GM18909 (cell line): ENCODE results near the gene SRRM3.
A peak's percentile ranks its signal among the peaks of the same experiment; 100 is the strongest.
"Not testable (repeated sequence)": the region's sequence is repeated elsewhere in the genome, so short reads cannot be mapped to it uniquely, and the experiment has no call there.

ENCODE experiments used
- ATAC-seq: cut with Tn5 transposase; IDR thresholded peaks from one replicate; pipeline ENCODE4 v1.9.1; 2021; ENCODE audit warnings: mild to moderate bottlenecking; ENCODE audit not compliant: unreplicated experiment, poor library complexity

SRRM3 gene

GRCh38 chr7:76282344-76283253 lies 80.9 kb downstream of the SRRM3 start:
- ATAC-seq, result no peak

DNA sequence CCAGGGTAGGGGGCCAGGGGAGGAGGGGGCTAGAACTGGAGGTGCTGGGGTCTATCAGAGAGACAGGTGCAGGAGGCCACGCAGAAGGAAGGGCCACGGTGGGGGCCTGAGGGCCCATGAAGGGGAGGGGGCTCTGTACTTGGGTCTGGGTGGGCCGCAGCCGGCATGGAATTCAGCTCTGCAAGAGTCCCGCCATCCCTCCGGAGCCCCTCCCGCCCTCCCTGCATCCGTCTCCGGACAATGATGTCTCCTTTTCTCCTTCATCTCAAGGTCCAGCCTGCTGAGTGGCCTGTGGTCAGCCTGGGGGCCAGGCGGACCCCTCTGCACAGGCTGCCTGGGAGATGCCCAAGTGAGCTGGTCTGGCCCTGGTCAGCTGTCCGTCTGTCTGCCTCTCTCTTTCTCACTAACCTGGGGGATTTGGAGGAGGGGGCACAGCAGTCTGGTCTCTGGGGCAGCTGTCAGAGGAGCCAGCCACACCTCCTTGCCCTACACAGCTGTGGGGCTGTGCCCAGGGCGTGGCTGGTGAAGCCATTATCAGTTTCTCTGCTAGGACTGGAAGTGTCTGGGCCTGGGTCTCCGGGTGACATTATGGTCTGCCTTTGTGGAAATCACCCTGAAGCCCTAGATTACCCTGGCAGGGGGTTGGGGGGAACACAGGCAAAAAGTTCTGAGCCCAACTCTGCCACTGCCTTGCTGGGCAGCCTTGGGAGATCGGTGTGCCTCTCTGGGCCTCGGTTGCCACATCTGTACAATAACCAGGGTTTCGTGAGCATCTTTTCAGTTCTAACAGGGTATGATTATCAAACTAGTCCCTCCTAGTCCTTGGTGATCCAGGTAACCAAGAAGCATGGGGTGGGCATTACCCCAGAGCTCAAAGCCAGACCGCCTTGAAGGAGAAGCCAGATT lies 81.8 kb downstream of the SRRM3 start:
- ATAC-seq, result no peak

DNA sequence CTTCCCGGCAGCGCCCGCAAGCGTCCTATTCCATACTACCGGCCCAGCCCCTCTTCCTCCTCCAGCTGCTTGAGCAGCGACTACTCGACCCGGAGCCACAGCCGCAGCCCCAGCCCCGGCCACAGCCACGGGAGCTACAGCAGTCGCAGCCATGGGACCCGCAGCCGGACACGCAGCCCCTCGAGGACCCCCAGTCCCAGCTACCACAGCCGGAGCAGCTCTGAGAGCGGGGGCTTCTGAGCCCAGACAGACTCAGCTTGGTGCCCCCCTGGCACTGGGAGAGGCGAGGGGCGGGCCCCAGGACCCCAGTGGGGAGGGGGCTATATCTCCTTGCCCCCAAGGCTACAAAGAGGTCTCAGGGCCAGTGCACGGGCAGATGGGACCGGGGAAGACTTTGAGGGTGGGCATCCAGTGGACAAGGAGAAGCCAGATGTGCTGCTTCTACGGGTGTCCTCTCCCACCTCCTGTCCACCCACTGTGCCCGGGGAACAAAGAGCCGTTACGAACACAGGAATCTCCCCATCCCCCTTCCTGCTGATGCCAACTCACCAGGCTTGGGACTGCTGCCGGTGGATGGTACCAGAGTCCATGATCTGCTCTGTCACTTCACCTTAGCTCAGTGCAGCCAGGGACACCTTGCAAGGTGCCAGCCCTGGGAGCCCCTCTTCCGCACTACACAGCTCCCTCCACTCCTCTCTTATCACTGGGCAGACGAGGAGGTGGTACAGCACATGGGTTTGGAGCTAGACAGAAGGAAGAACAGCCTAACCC lies 84.1 kb downstream of the SRRM3 start:
- ATAC-seq, result no peak

GRCh38 chr7:76286842-76287403 lies 85.2 kb downstream of the SRRM3 start:
- no peak for ATAC-seq

DNA sequence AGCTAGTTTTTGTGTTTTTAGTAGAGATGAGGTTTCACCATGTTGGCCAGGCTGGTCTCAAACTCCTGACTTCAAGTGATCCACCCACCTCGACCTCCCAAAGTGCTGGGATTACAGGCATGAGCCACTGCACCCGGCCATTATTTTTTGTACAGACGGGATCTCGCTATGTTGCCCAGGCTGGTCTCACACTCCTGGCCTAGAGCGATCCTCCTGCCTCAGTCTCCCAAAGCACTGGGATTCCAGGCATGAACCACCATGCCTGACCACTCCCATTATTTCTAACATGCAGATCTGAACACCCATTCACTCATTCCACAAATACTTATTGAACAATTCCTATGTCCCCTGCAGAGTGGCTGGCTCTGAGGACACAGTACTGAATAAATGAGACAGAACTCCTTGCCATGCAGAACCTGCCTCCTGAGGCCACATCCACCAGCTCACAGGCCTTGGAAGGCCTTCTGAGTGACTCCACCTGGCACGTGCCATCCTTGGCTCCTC lies 89.2 kb downstream of the SRRM3 start:
- not testable (repeated sequence) for ATAC-seq

GRCh38 chr7:76291351-76292212 lies 89.9 kb downstream of the SRRM3 start:
- ATAC-seq, result peak; percentile 74

DNA sequence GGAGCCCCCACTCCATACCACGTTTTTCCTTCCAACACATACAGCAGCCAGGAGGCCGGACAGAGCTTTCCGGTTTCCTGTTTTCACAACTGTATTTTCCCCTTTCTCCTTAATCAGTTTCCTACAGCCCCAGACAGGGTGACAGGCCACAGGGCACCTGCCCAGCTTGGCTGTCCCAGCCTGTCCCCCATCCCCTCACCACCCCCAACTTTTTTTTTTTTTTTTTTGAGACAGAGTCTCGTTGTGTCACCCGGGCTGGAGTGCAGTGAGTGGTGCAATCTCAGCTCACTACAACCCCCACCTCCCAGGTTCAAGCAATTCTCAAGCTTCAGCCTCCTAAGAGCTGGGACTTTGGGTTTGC lies 90.5 kb downstream of the SRRM3 start:
- ATAC-seq, result no peak

- ATAC-seq, result not testable (repeated sequence)
Observed at GRCh38 chr7:76292911-76293310, 91.2 kb downstream of the SRRM3 start.

GRCh38 chr7:76293407-76293901 lies 91.8 kb downstream of the SRRM3 start:
- no peak for ATAC-seq

GRCh38 chr7:76294344-76295024 lies 92.8 kb downstream of the SRRM3 start:
- ATAC-seq, result no peak

GRCh38 chr7:76296743-76297740 lies 95.3 kb downstream of the SRRM3 start:
- ATAC-seq, result no peak

DNA sequence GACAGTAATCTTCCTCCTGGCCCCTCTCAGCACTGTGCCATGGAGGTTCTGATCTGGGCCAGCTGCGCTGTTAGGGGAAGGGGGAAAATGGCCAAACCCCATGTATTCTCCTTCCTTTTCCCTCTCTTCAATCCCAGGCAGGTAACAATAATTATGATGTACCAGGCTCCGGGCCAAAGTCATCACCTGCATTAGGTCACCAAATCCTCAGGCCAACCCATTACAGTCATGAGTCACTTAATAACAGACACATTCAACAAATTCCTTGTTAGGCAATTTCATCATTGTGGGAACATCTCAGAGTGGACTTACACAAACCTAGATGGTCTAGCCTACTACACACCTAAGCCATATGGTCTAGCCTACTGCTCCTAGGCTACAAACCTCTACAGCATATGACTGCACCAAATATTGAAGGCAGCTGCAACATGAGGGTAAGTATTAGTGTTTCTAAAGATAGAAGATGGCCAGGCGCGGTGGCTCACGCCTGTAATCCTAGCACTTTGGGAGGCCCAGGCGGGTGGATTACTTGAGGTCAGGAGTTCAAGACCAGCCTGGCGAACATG lies 98.6 kb downstream of the SRRM3 start:
- ATAC-seq, result no peak

GRCh38 chr7:76301000-76301399 lies 99.3 kb downstream of the SRRM3 start:
- ATAC-seq, result no peak

DNA sequence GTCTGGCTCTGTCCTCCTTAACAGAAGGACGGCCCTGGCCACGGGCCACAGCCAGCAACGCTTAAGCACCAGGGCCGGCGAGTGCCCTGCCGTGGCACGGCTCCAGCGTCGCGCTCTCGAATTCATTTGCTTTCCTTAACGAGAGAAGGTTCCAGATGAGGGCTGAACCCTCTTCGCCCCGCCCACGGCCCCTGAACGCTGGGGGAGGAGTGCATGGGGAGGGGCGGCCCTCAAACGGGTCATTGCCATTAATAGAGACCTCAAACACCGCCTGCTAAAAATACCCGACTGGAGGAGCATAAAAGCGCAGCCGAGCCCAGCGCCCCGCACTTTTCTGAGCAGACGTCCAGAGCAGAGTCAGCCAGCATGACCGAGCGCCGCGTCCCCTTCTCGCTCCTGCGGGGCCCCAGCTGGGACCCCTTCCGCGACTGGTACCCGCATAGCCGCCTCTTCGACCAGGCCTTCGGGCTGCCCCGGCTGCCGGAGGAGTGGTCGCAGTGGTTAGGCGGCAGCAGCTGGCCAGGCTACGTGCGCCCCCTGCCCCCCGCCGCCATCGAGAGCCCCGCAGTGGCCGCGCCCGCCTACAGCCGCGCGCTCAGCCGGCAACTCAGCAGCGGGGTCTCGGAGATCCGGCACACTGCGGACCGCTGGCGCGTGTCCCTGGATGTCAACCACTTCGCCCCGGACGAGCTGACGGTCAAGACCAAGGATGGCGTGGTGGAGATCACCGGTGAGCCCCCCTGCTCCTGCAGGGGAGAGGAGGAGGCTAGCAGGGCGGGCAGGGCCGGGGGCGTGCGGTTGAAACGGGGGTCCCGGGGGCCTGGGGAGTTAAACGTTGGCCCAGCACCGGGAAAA lies 100.9 kb downstream of the SRRM3 start, which contains the start of gene HSPB1:
HSPB1 (plus strand) TSS at position 327 of the 855 bp plus-strand sequence; CDS start at position 367, 40 bp downstream.
- peak; percentile 59 for ATAC-seq

DNA sequence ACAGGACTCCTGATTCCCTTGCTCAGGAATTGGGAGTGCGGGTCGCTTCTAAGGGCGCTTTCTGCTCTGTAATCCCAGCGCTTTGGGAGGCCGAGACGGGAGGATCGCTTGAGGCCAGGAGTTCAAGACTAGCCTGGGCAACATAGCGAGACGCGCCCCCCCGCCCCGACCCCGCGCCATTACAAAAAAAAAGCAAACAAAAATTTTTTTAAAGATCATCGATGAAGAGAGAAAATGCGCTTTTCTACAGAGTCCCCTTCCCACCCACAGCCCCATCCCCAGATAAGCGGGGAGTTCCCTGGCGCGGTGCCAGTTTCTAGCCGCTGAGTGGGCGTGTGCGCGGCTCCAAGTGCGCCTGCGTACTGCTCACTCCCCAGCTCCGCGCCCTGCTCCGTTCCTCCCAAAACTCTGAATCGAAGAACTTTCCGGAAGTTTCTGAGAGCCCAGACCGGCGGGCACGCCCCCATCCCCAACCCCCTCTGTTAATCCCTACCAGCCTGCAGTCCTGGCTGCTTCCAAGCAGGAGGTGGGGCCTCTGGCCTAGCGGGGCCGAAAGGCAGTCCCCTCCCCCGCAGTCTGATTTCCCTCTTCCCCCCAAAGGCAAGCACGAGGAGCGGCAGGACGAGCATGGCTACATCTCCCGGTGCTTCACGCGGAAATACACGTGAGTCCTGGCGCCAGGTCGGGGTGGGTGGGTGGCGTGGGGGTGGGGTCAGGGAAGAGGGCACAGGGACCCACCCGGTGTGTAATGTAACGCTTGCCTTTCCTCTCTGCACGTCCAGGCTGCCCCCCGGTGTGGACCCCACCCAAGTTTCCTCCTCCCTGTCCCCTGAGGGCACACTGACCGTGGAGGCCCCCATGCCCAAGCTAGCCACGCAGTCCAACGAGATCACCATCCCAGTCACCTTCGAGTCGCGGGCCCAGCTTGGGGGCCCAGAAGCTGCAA lies 101.8 kb downstream of the SRRM3 start:
- peak; percentile 38 for ATAC-seq
